SIG-M5 treated with dmso at 0.1 percent for 504 hours (cell line): ENCODE results near the gene DENND1A.

Experiments used
- DNase-seq: peaks from one replicate; lab custom pipeline; 2025; ENCODE audit not compliant: unreplicated experiment; lab: John Stamatoyannopoulos, UW

Gene DENND1A

DNA sequence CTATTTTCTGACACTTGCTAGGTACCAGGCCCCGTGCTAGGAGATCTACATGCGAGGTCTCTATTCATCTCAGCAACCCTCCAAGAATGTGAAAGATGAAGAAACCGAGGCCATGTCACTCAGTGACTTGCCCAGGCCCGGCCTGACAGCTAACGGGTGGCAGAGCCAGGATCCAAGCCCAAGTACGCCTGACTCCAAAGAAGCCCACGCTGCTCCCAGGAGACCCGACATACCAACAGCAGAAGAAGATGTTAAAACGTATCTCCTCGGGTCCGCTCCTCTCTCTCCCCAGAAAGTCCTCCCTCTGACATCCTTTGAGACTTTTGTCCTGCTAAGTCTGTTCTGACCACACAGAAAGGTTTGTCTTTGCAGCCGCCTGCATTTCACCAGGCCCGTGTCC lies 508.7 kb downstream of the DENND1A start:
- no peak for DNase-seq

DNA sequence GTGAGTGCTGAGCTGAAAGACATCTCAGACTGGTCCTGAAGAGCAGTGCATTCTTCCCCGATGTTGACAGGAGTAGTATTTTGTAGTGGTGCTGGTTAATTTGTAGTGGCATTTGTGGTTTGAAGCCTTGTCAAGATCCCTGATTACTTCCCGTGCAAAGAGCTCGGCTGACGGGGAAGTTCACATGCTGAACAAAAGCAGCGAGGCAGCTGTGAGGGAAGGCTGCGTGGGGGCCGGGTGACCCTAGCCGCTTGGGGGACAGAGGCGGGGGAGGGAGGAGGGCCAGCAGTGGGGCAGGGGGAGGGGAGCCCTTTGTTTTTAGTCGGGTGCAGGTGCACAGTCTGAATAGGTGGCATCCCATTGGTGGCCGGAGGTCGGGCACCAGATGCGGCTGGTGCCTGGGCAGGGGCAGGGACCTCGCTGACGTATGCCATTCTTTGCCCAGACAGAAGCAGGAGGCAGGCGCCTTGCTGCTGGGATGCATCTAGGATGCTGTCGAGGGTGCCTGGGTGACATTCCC lies 509.3 kb downstream of the DENND1A start:
- no peak for DNase-seq

DNA sequence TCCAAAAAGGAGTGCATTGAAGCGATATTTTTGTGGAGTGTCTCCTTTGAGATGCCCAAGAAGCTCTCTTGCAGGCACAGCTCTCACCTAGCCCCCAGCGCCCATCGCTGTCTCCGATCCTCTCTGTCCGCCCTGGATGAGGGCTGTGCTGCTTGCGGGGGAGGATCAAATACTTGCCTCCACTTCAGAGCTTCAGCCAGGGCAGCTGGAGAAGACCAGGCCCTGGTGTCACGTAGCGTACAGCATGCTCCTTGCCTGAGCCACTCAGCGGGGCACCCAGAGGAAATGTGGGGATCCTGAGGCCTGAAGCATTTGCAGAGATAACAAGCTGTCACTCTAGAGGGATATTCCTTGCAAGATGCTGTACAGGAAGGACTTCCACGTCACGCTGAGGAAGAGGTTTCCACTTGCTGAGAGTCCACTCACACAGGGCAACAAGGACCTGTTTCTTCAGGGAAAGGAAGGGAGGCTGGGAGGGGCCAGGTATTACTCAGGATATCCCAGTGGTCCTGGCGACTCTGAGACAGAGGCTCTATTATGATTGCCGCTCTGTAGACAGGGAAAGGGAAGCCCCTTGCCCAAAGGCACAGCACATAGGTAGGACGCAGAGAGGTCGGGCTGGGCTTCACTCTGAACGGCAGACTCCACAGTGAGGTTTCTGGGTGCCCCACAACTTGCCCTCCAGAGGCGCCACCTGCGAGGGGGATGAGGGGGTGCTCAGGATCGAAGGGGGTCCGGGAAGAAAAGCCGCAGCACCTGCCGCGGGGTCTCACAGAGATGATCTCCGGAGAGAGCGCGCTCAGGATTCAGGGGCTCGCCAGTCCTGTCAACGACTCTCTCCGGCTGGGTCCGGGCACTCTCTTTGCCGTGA lies 510.0 kb downstream of the DENND1A start:
- no peak for DNase-seq

DNA sequence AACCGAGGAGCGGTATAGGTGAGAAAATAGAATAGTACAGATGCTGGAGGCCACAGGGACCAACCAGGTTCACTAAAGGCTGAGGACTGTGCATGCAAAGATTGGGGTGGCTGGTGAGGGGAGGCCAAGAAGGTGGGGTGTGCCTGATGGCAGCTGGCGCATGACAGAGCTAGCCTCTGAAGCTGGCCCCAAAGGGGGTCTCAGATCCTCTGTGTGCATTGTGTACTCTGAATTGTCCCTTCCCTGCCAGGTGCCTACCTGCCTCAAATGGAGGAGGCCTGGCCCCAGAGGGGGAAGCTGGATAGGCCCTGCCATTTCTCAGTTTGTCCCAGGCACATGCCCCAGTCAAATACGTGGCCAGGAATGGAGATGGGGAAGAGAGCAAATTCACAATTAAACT lies 510.8 kb downstream of the DENND1A start:
- no peak for DNase-seq

DNA sequence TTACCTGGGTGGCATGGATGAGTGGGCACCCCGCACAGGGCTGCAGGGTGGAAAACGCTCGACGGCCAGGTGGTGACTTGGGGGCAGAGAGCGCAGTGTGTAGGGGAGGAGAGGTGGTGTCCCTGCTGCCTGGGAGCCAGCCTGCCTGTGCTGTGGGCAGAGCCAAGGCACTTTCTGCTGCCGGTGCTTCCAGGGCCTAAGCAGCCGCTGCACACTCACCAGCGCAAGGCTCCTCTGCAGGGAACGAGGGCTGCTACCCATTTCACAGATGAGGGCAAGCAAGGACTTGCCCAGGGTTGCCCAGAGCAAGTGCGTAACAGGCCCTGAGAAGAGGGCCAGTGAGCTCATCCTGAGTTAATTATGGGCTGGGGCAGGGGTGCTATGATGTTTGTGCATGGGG lies 511.4 kb downstream of the DENND1A start:
- DNase-seq = no peak

DNA sequence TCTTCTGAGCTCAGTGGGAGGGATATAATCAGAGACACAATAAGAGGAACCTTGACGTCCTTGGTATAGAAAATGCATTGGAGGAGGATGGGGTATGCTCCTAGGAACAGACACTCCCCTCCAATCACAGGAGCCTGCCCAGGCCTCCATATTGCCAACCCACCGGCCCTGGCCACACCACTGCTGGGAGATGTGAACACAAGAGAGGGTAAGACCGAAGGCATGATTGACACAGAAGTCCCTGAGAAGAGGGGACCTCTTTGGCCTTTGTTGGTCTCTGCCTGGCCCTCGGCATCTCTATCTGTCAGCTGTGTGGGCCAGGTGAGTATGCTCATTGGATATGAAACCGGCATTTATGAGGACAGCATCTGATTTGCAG lies 511.9 kb downstream of the DENND1A start:
- no peak for DNase-seq

DNA sequence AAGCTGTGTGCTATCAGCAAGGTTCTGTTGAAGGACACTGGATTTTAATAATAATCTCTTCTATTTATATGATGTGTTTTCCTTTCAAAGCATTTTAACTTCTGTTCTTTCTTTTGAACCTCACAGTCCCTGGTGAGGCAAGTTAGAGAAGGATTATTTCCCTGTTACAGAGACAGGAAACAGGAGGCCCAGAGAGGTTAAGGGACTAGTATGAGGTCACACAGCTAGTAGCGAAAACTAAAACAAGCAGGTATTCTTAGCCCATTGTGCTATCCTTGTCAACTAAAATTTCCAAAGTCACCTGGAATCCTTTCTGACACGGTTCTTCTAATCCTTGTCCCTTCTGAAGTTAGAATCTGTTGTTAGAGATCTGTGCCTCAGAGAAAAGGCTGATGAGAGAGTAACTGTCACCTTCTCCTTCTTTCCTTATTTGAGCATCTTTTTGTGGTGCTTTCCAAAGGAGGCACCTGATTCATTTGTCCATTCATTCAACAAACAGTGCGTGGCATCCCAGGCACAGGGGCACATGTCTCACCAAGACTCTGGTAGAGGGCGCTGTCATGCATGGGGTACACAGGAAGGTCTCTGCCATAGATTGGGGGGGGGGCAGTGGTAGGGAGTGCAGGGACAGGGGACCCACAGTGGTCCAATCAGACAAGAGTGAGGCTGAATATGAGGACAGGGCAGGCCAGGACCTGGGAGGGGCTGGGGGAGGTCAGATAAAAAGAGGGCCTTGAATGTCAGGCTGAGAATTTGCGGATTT lies 512.5 kb downstream of the DENND1A start:
- DNase-seq = no peak

DNA sequence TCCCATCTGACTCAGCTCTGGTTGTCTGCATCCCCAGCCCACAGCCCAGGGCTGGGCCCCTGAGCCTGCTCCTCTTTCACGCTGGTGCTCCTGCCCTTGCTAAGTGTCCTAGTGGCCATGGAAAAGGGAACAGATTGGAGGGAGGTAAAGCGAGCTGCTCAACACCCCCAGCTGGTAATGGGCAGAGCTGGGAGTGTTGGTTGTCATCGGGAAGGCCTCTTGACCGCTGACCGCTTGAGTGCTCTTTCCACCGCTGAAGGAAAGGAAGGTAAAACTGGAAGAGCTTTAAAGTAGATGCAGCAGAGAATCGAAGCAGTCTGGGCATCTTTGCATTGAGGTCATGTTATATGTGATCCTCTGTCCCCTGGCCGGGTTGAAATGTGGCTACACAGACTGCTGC lies 513.8 kb downstream of the DENND1A start:
- no peak for DNase-seq

DNA sequence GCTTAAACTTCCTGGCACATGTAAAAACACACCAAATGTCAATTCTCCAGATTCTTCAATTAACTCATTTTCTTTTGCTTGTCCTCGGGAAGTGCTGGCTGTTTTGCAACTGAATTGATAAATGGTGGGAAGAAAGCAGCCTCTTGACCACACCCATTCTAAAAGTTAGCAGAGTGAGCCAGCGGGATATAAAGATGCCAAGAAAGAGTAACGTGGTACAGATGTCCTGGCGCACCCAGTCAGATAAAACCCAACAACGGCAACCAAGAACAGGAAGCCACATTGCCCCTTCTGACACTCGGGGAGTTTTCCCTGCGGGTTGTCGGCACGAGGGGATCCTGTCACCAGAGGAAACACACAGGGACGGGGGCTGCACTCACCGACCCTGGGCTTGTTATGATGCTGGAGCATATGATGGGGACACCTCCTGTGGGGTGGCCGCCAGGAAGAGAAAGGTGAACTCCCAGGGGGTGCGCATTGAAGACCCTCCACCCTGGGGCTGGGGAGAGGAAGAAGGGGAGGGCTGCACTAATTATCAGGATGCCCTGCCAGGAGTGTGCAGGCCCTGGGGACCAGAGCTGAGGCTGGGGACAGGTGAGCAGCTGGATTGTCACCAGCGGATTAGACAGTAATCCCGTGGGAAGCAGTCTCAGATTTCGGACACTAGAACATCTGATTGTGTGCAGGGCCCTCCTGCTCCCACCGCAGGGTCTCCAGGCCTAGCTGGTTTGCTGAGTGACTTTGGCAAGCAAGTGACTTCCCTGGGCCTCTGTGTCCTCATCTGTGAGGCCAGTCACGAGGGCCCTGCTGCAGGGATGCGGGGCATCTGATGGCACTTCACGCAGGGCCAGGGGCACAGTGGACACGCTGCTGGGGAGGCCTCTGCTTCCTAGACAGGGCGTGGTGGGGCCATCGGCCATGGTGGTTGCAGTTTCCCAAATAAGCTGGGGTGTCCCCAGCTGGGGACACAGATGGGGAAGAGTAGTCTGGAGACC lies 514.7 kb downstream of the DENND1A start:
- no peak for DNase-seq

DNA sequence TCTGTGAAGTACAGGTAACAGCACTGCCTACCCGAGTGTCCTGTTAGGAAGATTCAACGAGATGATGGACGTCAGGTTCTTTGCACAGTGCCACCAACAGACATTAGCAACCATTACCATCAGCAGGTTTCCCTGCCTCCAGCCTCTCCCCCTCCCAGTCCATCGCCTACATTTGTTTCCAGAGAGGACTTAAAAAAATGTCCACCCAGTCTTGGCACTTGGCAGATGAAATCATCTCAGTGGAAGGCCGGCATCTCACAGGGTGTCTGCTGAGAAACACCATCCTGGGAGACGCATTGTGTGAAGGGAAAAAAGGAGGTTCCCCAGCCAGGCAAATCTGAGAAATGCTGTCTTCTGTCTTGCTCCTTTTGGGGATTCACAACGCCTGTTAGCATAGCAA lies 515.7 kb downstream of the DENND1A start:
- no peak for DNase-seq

DNA sequence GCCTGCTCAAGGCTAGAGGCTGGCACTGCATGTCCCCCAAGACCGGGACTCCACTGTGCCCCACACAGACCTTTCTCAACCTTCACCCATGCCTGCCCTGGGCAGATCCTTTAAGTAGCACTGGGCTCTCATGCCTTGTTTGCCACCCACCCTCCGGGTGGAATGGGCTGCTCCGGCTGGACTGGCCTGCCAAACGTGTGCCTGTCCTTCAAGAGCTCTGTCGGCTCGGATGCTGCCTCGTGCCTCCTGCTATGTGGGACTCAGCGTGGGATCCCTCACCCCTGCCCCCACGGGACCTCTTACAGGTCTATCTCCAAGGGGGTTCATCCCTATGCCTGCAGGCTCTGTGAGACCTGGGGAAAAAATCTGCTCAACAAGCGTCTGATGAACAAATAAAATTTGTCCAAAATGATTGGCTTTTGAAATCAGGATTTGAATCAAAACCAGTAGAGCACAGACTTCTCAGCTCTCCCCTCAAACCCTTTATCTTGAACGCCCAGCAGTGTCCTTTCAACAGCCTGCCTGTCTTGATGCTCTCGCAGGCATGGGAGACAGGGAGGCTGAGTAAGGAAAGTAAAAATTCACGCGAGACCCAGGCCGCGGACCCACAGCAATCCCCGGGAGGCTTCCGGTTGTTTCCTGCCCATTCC lies 517.6 kb downstream of the DENND1A start:
- DNase-seq = no peak

DNA sequence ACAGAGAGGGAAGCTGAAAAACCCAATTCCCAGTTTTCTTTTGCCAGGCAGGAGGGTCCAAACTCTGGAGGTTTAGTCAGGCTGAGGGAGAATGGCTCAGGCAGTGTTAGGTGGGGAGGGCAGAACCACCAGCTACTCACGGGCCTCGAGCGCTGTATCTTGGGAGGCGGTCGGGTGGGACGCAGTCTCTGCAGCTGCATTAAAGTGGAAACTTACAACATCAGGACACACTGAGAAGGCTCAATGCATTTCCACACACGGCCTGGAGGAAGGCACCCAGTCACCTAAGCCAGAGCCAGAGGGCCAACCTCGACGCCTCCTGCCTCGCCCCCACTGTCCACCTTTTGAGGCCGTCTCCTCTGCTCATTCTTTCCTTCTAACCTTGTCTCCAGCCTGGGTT lies 518.3 kb downstream of the DENND1A start:
- no peak for DNase-seq

DNA sequence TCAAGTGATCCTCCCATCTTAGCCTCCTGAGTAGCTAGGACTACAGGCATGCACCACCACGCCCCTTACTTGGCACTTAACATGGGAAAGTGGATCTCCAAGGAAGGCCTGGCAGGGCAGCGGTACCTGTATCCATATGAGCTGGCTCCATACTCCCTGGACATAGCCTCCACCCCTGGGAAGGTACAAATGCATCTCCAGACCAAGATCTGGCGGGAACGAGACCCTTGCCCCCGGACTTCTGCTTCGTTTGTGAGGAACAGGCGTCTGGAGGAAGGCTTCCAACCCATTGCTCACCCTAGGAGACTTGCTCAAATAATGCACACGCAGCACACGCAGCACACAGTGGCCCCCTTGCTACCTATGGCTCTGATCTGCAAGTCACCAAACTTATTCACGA lies 518.7 kb downstream of the DENND1A start:
- DNase-seq = no peak

DNA sequence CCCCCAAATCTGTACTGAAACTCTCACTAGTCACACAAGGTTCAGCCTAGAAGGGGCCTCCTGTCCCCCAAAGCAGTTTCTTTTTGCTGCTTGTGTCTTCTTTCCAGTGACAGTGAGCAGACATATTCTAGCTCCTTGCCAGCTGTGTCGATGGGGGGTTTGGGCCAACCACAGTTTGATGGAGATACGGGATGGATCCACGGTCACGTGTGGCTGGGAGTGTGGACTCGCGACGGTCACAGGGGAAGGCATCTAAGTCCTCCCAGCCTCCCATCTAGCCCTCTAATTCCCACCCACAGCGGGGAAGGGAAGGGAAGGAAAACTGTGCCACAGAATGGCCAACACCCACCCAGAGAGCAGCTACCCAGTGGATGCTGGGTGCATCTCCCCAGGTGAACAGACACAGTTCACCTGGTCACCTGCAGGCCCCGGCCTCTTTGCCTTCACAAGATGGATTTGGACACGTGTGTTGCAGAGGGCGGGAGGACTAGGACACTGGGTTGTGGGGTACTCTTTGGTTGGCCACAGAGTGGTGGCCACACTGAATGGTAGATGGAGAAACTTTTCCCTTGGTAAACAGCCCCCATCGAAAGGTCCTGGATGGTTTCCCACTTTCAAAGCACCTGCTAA lies 519.5 kb downstream of the DENND1A start:
- DNase-seq = no peak

DNA sequence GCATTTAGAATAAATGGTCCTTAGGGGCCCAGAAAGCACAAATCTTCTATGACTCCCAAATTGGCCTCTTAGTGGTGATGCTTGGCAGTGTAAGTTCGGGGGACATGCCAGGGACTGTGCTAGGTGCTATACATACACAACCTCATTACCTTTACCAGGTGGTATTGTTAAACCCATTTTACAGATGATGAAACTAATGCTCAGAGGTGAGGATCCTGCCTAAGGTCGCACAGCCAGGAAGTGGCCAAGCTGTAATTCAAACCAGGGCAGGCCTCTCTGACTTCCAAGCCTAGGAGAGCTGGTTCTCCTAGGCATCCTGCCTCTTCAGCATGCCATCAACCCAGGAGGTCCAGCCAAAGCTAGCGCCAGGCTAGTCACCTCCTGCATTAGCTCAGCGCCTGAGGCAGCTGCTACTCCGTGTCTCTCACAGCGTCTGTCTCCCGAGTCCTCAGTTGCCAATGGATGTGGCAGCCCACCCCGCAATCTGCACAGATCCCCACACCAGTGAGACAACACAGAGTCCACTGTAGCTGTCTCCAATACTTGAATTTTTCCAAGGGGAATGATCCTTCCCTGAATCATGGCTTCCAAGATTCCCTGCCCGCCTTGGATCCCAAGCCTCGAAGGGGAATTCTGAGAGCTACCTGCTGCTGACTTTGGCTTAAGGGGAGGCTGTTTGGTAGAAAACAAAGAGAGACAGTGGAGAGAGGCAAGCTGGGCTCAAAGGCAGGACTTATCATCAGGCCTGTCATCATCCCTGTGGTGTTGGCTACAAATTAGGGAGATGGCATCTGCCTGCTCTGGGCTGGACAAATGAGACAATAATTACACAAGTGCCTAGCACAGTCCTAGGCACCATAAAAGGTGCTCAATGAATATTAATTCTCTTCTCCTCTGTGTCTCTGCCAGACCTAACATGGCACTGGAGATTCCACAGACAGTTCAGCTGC lies 521.3 kb downstream of the DENND1A start:
- no peak for DNase-seq

DNA sequence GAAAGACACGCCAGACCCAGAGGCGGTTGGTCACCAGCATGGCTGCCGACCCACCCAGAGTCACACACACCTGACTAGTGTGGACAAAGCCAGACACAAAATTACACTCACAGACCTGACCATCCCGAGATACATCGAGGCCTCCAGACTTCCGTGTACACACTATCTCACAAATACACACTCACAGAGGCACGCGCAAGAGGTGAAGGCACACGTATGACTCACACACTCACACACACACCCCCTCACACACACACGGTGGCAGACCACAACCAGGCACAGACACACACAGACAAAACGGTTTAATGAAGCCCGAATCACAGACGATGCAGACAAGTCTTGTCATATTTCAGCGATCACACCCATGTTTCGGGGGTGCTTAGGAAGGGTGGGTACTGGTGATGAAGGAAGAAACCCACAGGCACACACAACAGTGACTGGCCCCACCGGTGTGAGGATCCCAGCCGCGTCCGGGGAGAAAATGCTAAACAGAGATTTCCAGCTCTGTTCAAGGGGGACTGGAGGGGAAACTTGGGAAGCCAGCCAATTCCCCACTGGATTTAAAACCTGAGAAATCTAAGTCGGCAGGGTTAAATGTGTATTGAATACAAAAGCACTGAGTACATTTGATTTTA lies 522.6 kb downstream of the DENND1A start:
- DNase-seq = no peak

DNA sequence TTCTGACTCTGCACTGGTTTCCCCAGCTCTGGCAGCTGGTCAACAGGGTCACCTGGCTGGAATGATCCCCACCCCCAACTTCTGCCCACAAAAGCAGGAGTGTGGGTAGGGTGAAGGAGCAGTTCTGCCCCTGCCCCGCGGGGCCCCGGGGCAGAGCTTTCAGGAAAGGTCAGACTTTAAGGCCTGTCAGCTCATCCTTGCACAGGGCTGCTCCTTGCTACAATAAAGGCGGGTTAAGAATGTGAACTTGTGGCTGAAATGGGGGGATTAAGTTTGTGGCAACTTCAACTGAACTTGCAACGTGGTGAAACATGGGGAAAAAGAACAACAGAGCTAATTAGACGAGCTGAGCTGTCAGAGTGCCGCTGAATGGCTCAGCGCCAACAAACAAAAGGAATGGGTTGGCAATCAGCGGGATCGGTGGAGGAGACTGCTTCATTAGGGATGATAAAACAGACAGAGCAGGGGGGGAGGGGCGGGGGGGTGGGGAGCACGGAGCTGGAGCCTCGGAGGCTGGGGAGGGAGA lies 523.2 kb downstream of the DENND1A start:
- no peak for DNase-seq

DNA sequence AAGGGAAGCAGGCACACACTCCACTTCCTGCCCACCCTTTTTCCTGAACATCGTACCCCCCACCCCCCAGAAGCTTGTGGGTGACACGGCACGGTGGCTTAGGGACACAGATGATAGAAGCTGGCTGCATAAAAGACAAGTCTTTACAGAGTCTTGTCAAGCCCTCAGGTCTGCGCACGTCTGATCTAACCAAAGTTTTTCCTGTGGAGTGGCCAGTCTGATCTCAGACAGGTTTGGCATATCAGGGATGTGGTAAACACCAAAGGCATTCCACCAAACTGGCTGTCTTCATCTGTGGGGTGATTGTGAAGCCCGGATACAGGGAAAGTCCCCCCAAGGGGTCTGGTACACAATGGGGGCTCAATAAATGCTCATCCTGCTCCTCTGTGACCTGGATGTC lies 523.9 kb downstream of the DENND1A start:
- no peak for DNase-seq
